Measurements from ENCODE around the gene GRB10. TPM values are rescaled to one million over a fixed set of nuclear protein-coding genes. Genes with fewer than 3 reads are reported as not detected.

Gene GRB10
- total RNA-seq (10 to 100 TPM; 20.4 to 38.2 (median 29.1) TPM), polyA plus RNA-seq (10 to 100 TPM; 14.7 to 21.1 TPM)
- long read RNA-seq, donor 1, full-length matches to known transcripts: 6 of 42 reads
- long read RNA-seq, donor 1, partial matches to known transcripts: 3 of 42 reads
- long read RNA-seq, donor 1, other reads (novel, unspliced or antisense): 33 of 42 reads
- long read RNA-seq, donor 2, partial matches to known transcripts: 4 of 13 reads
- long read RNA-seq, donor 2, other reads (novel, unspliced or antisense): 8 of 13 reads
- long read RNA-seq, donor 3, full-length matches to known transcripts: 4 of 26 reads
- long read RNA-seq, donor 3, partial matches to known transcripts: 5 of 26 reads
- long read RNA-seq, donor 3, other reads (novel, unspliced or antisense): 17 of 26 reads

- H3K4me3 ChIP-seq: peak within 1 kb of the TSS; percentile 29 to 70 (median 58)
- peak within 1 kb of the TSS in 6 of 12 donors; percentile 39 to 61 (median 52) for H3K27ac ChIP-seq
- TF ChIP-seq CTCF (IDR thresholded peaks at IDR 0.05) (peak in 10 of 12 donors; percentile 16 to 52 (median 34)), POLR2A (IDR thresholded peaks at IDR 0.05) (no peak)
- WGBS, 4 donors: 38 to 60% (median 52%) methylated on average over 33 to 95 of the region's 95 CpGs
- H3K27me3 ChIP-seq: peaks cover 0 to 6% (median 0%) of the 10 kb centered on the region in 9 donors
- H3K36me3 ChIP-seq: peaks cover 0 to 6% (median 0%) of the 10 kb centered on the region in 9 donors
- intact Hi-C loops (cut with DNase I): loop anchor here in 7 of 10 donors (5.0 to 10.0 kb wide), 5 partner anchors 50 to 362 kb away; no protein-coding TSS in a partner anchor
- ATAC-seq (peak; percentile 32 to 87 (median 69)), DNase-seq (peak in 4 of 5 donors; percentile 34 to 51 (median 48))
- no peaks in the 10 kb centered on the region for H3K9me3 ChIP-seq
- H3K4me1 ChIP-seq: peaks cover 0 to 63% (median 36%) of the 10 kb centered on the region in 12 donors
Measured at GRCh38 chr7:50782375-50783208, at the start of gene GRB10. GRB10 (minus strand) TSS chr7:50782896; CDS start chr7:50732322, 50,574 bp downstream.

GRCh38 chr7:50828801-50829200 is 46.1 kb upstream of the GRB10 start:
- TF ChIP-seq CTCF (IDR thresholded peaks at IDR 0.05) (no peak), POLR2A (IDR thresholded peaks at IDR 0.05) (no peak)

GRCh38 chr7:50828116-50828515 is 45.4 kb upstream of the GRB10 start:
- Histone ChIP-seq H3K4me1 (peaks cover 0 to 17% (median 4%) of the 10 kb centered on the region in 12 donors), H3K4me3 (no peak overlapping the region), H3K36me3 (no peaks in the 10 kb centered on the region), H3K9me3 (no peaks in the 10 kb centered on the region), H3K27me3 (no peaks in the 10 kb centered on the region), H3K27ac (no peak overlapping the region)
- no peak for ATAC-seq
- intact Hi-C loops (cut with DNase I): no loop called here
- no peak for DNase-seq
- 96 to 98% (median 98%) methylated on average over 3 of the region's 3 CpGs for WGBS, 4 donors
- TF ChIP-seq CTCF (IDR thresholded peaks at IDR 0.05) (no peak), POLR2A (IDR thresholded peaks at IDR 0.05) (no peak)

More at GRCh38 chr7:50828801-50829200, 46.1 kb upstream of the GRB10 start:
- H3K27ac ChIP-seq: no peak overlapping the region
- 82 to 91% (median 87%) methylated on average over 2 of the region's 2 CpGs for WGBS, 4 donors
- H3K4me1 ChIP-seq: peaks cover 0 to 17% (median 4%) of the 10 kb centered on the region in 12 donors
- intact Hi-C loops (cut with DNase I): no loop called here
- H3K27me3 ChIP-seq: no peaks in the 10 kb centered on the region
- no peak overlapping the region for H3K4me3 ChIP-seq
- DNase-seq: no peak
- no peaks in the 10 kb centered on the region for H3K9me3 ChIP-seq
- no peak for ATAC-seq
- no peaks in the 10 kb centered on the region for H3K36me3 ChIP-seq

GRCh38 chr7:50827281-50827680 is 44.6 kb upstream of the GRB10 start:
- ATAC-seq: no peak

More at GRCh38 chr7:50827281-50827680, 44.6 kb upstream of the GRB10 start:
- intact Hi-C loops (cut with DNase I): no loop called here
- H3K36me3 ChIP-seq: no peaks in the 10 kb centered on the region
- TF ChIP-seq POLR2A (IDR thresholded peaks at IDR 0.05): no peak
- TF ChIP-seq CTCF (IDR thresholded peaks at IDR 0.05): no peak
- peaks cover 0 to 17% (median 4%) of the 10 kb centered on the region in 12 donors for H3K4me1 ChIP-seq
- H3K4me3 ChIP-seq: no peak overlapping the region
- H3K27me3 ChIP-seq: no peaks in the 10 kb centered on the region
- H3K27ac ChIP-seq: peak overlapping the region in 1 of 12 donors; percentile 28
- DNase-seq: no peak
- no peaks in the 10 kb centered on the region for H3K9me3 ChIP-seq
